ENCODE data around the gene JUN. TPM values are rescaled to one million over a fixed set of nuclear protein-coding genes. Genes with fewer than 3 reads are reported as not detected.

JUN gene
- total RNA-seq, 2 donors from 2014 or later, result 53.4 to 62.2 TPM

DNA sequence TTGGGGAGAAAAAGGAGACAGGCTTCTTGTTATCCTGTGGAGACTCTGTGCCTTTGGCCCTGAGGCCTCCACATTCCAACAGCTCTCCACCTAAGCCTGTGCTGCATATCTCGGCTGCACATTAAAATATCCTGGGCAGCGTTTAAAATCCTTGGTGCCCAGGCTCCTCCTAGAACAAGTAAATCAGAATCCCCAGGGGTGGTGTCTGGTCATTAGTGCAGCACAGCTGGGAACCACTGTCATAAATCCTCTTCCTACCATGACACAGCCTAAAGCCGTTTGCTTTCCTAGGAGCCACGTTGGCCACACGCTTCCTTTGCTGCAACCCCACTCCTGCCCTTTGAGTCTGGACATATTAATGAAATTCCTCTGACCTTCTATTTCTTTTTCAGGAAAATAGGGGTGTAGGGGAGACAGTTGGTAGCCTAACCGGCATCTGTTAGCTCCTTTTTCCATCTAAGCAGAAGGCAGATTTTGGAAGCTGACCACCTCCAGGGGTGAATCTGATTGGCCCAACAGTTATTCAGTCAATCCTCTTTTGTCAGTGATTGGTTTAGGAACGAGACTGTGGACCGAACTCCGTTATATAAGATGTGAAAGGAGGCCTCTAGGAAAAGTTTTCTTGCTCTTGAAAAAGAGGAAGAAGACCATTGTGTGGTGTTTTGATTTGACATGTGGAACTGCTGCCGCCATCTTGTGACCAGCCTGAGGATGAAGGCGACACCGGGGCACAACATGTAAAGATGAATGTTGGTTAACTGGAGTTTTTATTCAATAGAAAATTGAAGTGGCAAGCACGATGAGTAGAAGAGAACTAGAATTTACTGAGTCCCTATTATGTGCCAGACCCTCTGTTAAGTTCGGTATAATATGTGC, 41.9 kb downstream of the JUN start:
- H3K4me3 Mint-ChIP-seq, result no peak overlapping the region
- H3K9me3 Mint-ChIP-seq, result no peaks in the 10 kb centered on the region
- no peak overlapping the region for H3K27ac Mint-ChIP-seq
- no peak for ATAC-seq (replicated peaks)
- H3K4me1 Mint-ChIP-seq, result no peaks in the 10 kb centered on the region
- H3K36me3 Mint-ChIP-seq (ENCODE audit: low read depth), result no peaks in the 10 kb centered on the region
- H3K27me3 Mint-ChIP-seq, result peaks cover 20% of the 10 kb centered on the region

- H3K27me3 Mint-ChIP-seq, result peaks cover 4% of the 10 kb centered on the region
- peak; percentile 40 for ATAC-seq (replicated peaks)
- no peaks in the 10 kb centered on the region for H3K4me1 Mint-ChIP-seq
- H3K27ac Mint-ChIP-seq, result no peak overlapping the region
- H3K9me3 Mint-ChIP-seq, result no peaks in the 10 kb centered on the region
- H3K36me3 Mint-ChIP-seq (ENCODE audit: low read depth), result no peaks in the 10 kb centered on the region
- H3K4me3 Mint-ChIP-seq, result no peak overlapping the region
Observed at GRCh38 chr1:58739856-58740466, 43.9 kb downstream of the JUN start.

- ATAC-seq (replicated peaks), result no peak
- Mint-ChIP-seq H3K27ac (no peak overlapping the region), H3K4me3 (no peak overlapping the region), H3K9me3 (no peaks in the 10 kb centered on the region), H3K36me3 (ENCODE audit: low read depth) (no peaks in the 10 kb centered on the region), H3K4me1 (no peaks in the 10 kb centered on the region), H3K27me3 (peaks cover under 1% of the 10 kb centered on the region)
Observed at GRCh38 chr1:58738876-58739275, 45.0 kb downstream of the JUN start.

GRCh38 chr1:58735586-58735985, 48.3 kb downstream of the JUN start:
- Mint-ChIP-seq H3K9me3 (no peaks in the 10 kb centered on the region), H3K4me1 (no peaks in the 10 kb centered on the region), H3K4me3 (no peak overlapping the region), H3K27ac (no peak overlapping the region), H3K27me3 (no peaks in the 10 kb centered on the region), H3K36me3 (ENCODE audit: low read depth) (no peaks in the 10 kb centered on the region)
- no peak for ATAC-seq (replicated peaks)

- Mint-ChIP-seq H3K9me3 (no peaks in the 10 kb centered on the region), H3K4me3 (no peak overlapping the region), H3K36me3 (ENCODE audit: low read depth) (no peaks in the 10 kb centered on the region), H3K4me1 (no peaks in the 10 kb centered on the region), H3K27ac (no peak overlapping the region), H3K27me3 (no peaks in the 10 kb centered on the region)
- ATAC-seq (replicated peaks), result no peak
Observed at GRCh38 chr1:58734630-58735029, 49.2 kb downstream of the JUN start.

GRCh38 chr1:58732087-58732775, 51.6 kb downstream of the JUN start:
- no peak for ATAC-seq (replicated peaks)
- Mint-ChIP-seq H3K9me3 (no peaks in the 10 kb centered on the region), H3K4me3 (no peak overlapping the region), H3K4me1 (peaks cover 2% of the 10 kb centered on the region), H3K36me3 (ENCODE audit: low read depth) (no peaks in the 10 kb centered on the region), H3K27ac (no peak overlapping the region), H3K27me3 (no peaks in the 10 kb centered on the region)

Other genes with a start within 250 kb of the JUN start
- 10 to 100 TPM in 1 of 2 donors, 1 to 10 TPM in 1; 4.8 to 11.1 TPM for gene OMA1, start 237.3 kb downstream of the JUN start, total RNA-seq
- gene TACSTD2, start 206.8 kb downstream of the JUN start, total RNA-seq, result 1 to 10 TPM in 1 of 2 donors, not detected in 1; 1.1 TPM
- gene MYSM1, start 84.0 kb downstream of the JUN start, total RNA-seq, result 10 to 100 TPM; 45.2 to 63.6 TPM